Activated naive CD8-positive, alpha-beta T cell (primary cell): ENCODE measurements around the gene VAV2.

Experiments
- H3K27ac Mint-ChIP-seq: one replicate; pipeline ENCODE4 v1.8.0; 2021; ENCODE audit warnings: mixed read lengths
- H3K27me3 Mint-ChIP-seq: one replicate; pipeline ENCODE4 v1.8.0; 2021; ENCODE audit warnings: mixed read lengths
- H3K36me3 Mint-ChIP-seq: one replicate; pipeline ENCODE4 v1.8.0; 2021; ENCODE audit warnings: mixed read lengths
- H3K4me1 Mint-ChIP-seq: one replicate; pipeline ENCODE4 v1.8.0; 2021; ENCODE audit warnings: low read depth, mixed read lengths
- H3K4me3 Mint-ChIP-seq: one replicate; pipeline ENCODE4 v1.8.0; 2021; ENCODE audit warnings: mild to moderate bottlenecking, mixed read lengths
- H3K9me3 Mint-ChIP-seq: one replicate; pipeline ENCODE4 v1.8.0; 2021; ENCODE audit warnings: low read depth, mixed read lengths

VAV2 gene

GRCh38 chr9:133853331-133853730, 138.8 kb downstream of the VAV2 start:
- H3K27me3 Mint-ChIP-seq: no peaks in the 10 kb centered on the region
- no peaks in the 10 kb centered on the region for H3K4me1 Mint-ChIP-seq
- no peaks in the 10 kb centered on the region for H3K36me3 Mint-ChIP-seq
- no peak overlapping the region for H3K4me3 Mint-ChIP-seq
- no peaks in the 10 kb centered on the region for H3K9me3 Mint-ChIP-seq
- no peak overlapping the region for H3K27ac Mint-ChIP-seq

- H3K4me3 Mint-ChIP-seq: no peak overlapping the region
- H3K9me3 Mint-ChIP-seq: no peaks in the 10 kb centered on the region
- H3K27ac Mint-ChIP-seq: no peak overlapping the region
- H3K4me1 Mint-ChIP-seq: no peaks in the 10 kb centered on the region
- no peaks in the 10 kb centered on the region for H3K36me3 Mint-ChIP-seq
- no peaks in the 10 kb centered on the region for H3K27me3 Mint-ChIP-seq
Measured at GRCh38 chr9:133852431-133852830, 139.7 kb downstream of the VAV2 start.

- Mint-ChIP-seq H3K4me3 (no peak overlapping the region), H3K27ac (no peak overlapping the region), H3K4me1 (no peaks in the 10 kb centered on the region), H3K36me3 (no peaks in the 10 kb centered on the region), H3K27me3 (no peaks in the 10 kb centered on the region), H3K9me3 (no peaks in the 10 kb centered on the region)
Measured at GRCh38 chr9:133851693-133852092, 140.4 kb downstream of the VAV2 start.

GRCh38 chr9:133850937-133851336, 141.2 kb downstream of the VAV2 start:
- Mint-ChIP-seq H3K27me3 (no peaks in the 10 kb centered on the region), H3K27ac (no peak overlapping the region), H3K4me3 (no peak overlapping the region), H3K36me3 (no peaks in the 10 kb centered on the region), H3K4me1 (no peaks in the 10 kb centered on the region), H3K9me3 (no peaks in the 10 kb centered on the region)

GRCh38 chr9:133850161-133850560, 142.0 kb downstream of the VAV2 start:
- no peaks in the 10 kb centered on the region for H3K27me3 Mint-ChIP-seq
- no peaks in the 10 kb centered on the region for H3K9me3 Mint-ChIP-seq
- no peaks in the 10 kb centered on the region for H3K4me1 Mint-ChIP-seq
- no peak overlapping the region for H3K4me3 Mint-ChIP-seq
- H3K27ac Mint-ChIP-seq: no peak overlapping the region
- H3K36me3 Mint-ChIP-seq: no peaks in the 10 kb centered on the region

GRCh38 chr9:133849110-133849670, 142.9 kb downstream of the VAV2 start:
- Mint-ChIP-seq H3K36me3 (no peaks in the 10 kb centered on the region), H3K27ac (no peak overlapping the region), H3K9me3 (no peaks in the 10 kb centered on the region), H3K4me3 (no peak overlapping the region), H3K4me1 (no peaks in the 10 kb centered on the region), H3K27me3 (no peaks in the 10 kb centered on the region)

- Mint-ChIP-seq H3K36me3 (no peaks in the 10 kb centered on the region), H3K4me1 (no peaks in the 10 kb centered on the region), H3K9me3 (no peaks in the 10 kb centered on the region), H3K27me3 (no peaks in the 10 kb centered on the region), H3K4me3 (no peak overlapping the region), H3K27ac (no peak overlapping the region)
Measured at GRCh38 chr9:133848471-133849109, 143.5 kb downstream of the VAV2 start.

- Mint-ChIP-seq H3K27ac (no peak overlapping the region), H3K36me3 (no peaks in the 10 kb centered on the region), H3K27me3 (no peaks in the 10 kb centered on the region), H3K9me3 (no peaks in the 10 kb centered on the region), H3K4me1 (no peaks in the 10 kb centered on the region), H3K4me3 (no peak overlapping the region)
Measured at GRCh38 chr9:133846483-133847090, 145.5 kb downstream of the VAV2 start.

- Mint-ChIP-seq H3K4me1 (no peaks in the 10 kb centered on the region), H3K36me3 (no peaks in the 10 kb centered on the region), H3K27me3 (no peaks in the 10 kb centered on the region), H3K9me3 (no peaks in the 10 kb centered on the region), H3K27ac (no peak overlapping the region), H3K4me3 (no peak overlapping the region)
Measured at GRCh38 chr9:133845440-133845839, 146.7 kb downstream of the VAV2 start.

GRCh38 chr9:133844881-133845410, 147.2 kb downstream of the VAV2 start:
- no peaks in the 10 kb centered on the region for H3K9me3 Mint-ChIP-seq
- H3K4me3 Mint-ChIP-seq: no peak overlapping the region
- no peaks in the 10 kb centered on the region for H3K36me3 Mint-ChIP-seq
- H3K27ac Mint-ChIP-seq: no peak overlapping the region
- H3K4me1 Mint-ChIP-seq: no peaks in the 10 kb centered on the region
- H3K27me3 Mint-ChIP-seq: no peaks in the 10 kb centered on the region

GRCh38 chr9:133844398-133844784, 147.7 kb downstream of the VAV2 start:
- Mint-ChIP-seq H3K27ac (no peak overlapping the region), H3K4me3 (no peak overlapping the region), H3K27me3 (no peaks in the 10 kb centered on the region)

GRCh38 chr9:133843751-133844397, 148.2 kb downstream of the VAV2 start:
- Mint-ChIP-seq H3K4me1 (no peaks in the 10 kb centered on the region), H3K36me3 (no peaks in the 10 kb centered on the region)

More at GRCh38 chr9:133844398-133844784, 147.7 kb downstream of the VAV2 start:
- Mint-ChIP-seq H3K36me3 (no peaks in the 10 kb centered on the region), H3K9me3 (no peaks in the 10 kb centered on the region), H3K4me1 (no peaks in the 10 kb centered on the region)

GRCh38 chr9:133843250-133843649, 148.9 kb downstream of the VAV2 start:
- H3K27ac Mint-ChIP-seq: no peak overlapping the region
- no peak overlapping the region for H3K4me3 Mint-ChIP-seq
- H3K9me3 Mint-ChIP-seq: no peaks in the 10 kb centered on the region
- no peaks in the 10 kb centered on the region for H3K4me1 Mint-ChIP-seq
- H3K27me3 Mint-ChIP-seq: no peaks in the 10 kb centered on the region
- H3K36me3 Mint-ChIP-seq: no peaks in the 10 kb centered on the region

More at GRCh38 chr9:133843751-133844397, 148.2 kb downstream of the VAV2 start:
- Mint-ChIP-seq H3K9me3 (no peaks in the 10 kb centered on the region), H3K27ac (no peak overlapping the region), H3K27me3 (no peaks in the 10 kb centered on the region), H3K4me3 (no peak overlapping the region)

- H3K36me3 Mint-ChIP-seq: no peaks in the 10 kb centered on the region
- no peaks in the 10 kb centered on the region for H3K9me3 Mint-ChIP-seq
- H3K27ac Mint-ChIP-seq: no peak overlapping the region
- H3K27me3 Mint-ChIP-seq: no peaks in the 10 kb centered on the region
- H3K4me1 Mint-ChIP-seq: no peaks in the 10 kb centered on the region
- H3K4me3 Mint-ChIP-seq: no peak overlapping the region
Measured at GRCh38 chr9:133842721-133843227, 149.3 kb downstream of the VAV2 start.

GRCh38 chr9:133842174-133842573, 149.9 kb downstream of the VAV2 start:
- Mint-ChIP-seq H3K4me3 (no peak overlapping the region), H3K27me3 (no peaks in the 10 kb centered on the region), H3K36me3 (no peaks in the 10 kb centered on the region), H3K4me1 (no peaks in the 10 kb centered on the region), H3K27ac (no peak overlapping the region), H3K9me3 (no peaks in the 10 kb centered on the region)
